Measurements from ENCODE around the gene DUS1L.
A peak's percentile ranks its signal among the peaks of the same experiment; 100 is the strongest.

The DUS1L gene

DNA sequence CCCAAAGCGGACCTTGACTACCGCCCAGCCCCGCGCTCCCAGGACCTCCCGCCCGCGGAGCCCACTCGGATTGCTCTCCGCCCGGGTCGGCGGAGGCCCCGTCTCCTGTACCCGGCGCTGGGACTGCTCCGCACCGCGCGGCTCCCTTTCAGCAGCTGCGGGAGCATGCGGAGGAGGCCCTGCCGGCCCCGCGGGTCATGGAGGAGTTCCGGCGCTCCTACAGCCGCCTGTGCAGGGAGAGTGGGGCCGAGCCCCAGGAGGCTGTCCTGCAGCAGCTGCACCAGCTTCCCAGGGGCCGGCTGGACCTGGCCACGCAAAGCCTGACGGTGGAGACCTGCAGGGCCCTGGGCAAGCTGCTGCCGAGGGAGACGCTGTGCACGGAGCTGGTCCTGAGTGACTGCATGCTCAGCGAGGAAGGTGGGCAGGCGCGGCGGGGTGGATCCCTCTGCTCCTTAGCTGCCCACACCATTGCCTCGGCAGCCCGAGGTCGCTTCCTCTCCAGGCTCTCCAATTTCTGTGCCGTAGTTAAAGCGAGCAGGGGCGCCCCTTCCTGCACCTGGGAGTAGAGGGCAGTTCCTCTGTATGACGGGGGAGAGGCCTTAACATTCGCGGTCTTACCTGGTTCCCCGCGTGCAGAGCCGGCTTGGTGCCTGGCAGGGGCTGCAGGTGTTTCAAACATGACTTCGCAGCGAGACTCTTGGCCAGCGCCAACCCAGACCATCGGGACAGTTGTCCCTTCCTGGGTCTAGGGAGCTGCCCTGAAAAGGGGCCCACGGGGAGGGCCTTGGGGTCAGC, 42.0 kb downstream of the DUS1L start:
- no peak for DNase-seq

DNA sequence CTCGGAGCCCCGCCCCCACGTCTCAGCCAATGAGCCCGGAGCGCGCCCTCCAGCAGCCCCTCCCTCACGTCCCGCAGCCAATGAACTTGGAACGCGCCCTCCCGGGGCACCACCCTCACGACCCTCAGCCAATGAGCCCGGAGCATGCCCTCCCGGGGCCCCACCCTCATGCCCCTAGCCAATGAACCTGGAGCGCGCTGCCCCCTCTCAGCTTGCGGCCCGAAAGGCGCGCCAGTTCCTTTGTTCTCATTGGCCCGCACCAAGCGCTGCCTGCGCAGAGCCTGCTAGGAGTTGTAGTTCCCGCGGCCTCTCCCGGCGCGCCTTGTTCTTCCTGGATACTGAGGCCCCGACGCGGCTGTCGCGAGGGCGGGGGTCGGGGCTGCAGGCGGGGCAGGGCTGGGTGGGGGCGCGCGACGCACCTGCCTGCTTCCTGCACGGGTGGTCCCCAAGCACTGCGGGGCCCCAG, 42.6 kb downstream of the DUS1L start, which contains the start of gene LRRC45:
LRRC45 (plus strand) TSS at position 325 of the 466 bp plus-strand sequence. CDS start 339 bp downstream, outside the sequence.
- DNase-seq = peak; percentile 100

DNA sequence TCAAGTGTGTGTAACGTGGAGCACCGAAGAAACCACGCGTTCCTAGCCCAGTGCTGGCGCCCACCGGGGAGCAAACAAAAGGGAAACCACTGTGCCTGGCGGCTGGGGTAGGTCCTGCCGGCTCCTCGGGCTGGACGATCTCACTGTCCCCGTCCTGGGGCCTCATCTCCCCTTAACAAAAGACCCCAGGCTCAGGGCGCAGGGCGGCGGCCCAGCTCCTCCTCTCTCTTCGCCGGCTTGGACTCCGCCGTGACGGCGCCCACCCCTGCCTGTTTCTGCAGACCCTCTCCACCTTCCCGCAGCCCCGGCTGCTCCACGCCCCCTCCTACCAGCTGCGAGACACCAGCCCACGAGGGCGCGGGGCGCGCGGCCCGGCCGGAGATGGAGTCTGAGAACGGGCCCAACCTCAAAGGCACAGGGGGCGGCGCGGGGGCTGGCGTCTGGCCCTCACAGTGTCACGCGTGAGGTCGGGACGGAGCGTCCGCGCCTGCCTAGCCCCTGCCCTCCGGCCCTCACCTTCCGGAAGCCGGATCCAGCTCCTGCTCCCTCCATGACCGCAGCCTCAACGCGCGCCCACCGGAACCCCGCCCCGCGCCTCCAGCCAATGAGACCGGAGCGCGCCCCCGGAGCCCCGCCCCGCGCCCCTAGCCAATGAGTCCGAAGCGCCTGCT, 43.2 kb downstream of the DUS1L start, which contains the start of gene CENPX:
CENPX (minus strand) TSS at position 569 of the 671 bp plus-strand sequence; CDS start at position 552, 17 bp downstream.
- no peak for DNase-seq

DNA sequence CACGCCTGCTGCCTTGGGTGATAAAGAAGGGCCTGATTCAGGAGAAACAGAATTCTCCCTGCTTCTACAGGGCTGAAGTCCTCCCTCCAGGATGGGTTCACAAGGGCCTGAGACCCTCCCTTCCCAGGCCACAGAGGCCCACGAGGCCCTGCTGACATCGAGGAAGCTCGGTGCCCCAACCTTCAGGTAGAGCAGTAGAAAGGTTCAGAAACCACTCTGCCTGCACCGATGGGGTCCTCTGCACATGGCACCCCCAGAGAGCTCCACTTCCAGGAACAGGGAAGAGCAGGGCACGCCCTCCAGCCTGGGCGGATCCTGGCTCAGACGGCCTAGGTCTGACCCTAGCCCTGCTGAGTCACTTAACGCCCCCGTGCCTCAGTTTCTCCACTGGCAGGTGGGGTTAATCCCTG, 43.7 kb downstream of the DUS1L start:
- DNase-seq = no peak

DNA sequence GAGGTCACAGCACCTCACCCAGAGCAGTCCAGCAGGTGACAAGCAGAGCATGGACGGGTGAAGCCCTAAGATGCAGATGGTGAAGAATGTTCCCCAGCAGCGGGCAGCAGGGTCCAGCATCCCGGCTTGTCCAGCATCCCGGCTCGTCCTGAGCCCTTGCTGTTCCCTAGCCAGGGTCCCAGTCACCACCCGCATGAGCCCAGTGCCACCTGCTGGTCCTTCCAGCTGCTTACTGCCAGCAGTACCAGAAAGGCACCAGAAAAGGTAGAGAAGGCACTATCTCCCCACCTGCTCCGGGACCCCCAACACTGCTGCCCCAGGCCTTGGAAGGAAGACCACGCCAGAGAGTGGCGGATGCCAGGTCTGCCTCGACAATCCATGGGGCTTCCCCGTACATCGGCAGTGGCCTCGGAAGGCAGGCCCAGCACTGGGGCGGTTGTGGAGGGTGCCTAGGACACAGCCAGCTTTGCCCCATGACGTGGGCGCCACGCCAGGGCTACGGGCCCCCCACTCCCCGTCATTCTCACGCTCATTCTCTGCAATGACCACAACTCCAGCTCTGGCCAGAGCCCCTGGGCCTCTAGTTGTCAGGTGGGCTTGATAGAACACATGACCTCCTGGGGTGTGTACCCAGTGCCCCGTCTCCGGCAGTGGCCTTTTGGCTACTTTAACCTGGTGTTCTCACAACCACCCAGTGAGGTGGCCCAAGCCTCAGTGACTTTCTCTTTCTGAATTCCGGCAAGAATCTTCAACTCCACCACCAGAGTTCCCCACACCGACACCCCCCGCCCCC, 44.3 kb downstream of the DUS1L start:
- peak; percentile 41 for DNase-seq

DNA sequence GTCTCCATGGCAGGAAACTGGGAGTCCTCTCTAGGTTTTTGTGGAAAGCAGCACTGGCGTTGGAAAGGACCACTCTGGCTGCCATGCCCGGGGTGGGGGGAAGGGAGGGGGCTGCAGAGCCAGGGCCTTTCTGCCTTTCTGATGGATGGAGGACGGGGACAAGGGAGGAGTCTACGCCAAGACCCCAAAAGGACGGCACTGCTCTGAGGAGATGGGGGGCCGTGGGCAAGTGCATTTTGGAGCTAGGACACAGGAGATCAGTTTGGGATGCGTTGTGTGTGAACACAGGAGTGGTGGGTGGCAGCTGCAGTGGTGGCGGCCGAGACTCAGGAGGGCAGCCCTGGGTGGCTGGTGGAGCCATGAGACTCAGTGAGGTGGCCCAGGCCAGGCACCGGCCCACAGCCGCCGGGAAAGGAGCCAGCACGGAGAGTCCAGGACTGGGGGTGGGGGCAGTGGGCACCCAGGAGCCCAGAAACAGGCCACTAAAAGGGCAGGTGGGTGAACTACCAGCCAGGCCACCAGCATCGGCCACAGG, 45.0 kb downstream of the DUS1L start:
- no peak for DNase-seq

DNA sequence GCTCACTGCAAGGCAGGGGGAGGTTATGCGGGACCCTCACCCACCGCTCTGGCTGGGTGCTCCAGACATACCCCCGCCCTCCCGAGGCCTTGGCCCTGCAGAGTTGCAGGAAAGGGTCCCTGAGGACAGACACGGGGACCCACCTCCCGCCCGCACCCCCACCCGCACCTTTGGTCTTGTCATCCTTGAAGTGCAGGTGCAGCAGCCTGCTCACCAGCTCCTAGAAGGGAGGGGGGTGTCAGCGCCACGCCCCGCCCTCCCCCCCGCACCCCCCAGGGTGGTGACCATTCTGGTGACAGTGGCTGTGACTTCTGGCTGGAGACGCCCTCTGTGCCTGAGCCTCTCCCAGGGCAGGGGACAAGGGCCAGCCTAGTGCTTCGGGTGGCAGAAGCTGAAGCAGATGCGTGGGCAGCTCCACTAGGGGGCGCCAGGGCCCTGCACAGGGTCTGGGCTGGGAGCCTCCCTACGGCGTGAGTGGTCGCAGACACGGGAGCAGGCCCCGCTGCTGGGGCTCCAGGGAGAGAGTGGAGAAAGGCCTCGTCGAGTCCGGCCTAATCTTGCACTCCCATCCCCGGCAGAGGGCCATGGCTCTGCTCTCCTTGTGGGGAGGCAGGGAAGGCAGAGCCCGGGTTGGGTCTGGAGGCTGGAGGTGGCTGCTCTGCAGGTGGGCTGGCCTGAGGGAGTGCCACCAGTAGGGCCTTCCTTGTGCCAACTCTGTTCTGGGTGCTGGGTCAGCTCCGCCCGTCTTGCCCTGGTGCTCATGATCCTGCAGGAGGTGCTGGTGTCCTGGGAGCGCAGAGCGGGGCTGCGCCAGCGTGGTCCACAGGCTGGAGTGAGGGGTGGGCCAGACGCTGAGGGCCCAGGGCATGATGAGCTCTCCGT, 45.7 kb downstream of the DUS1L start:
- peak; percentile 51 for DNase-seq

DNA sequence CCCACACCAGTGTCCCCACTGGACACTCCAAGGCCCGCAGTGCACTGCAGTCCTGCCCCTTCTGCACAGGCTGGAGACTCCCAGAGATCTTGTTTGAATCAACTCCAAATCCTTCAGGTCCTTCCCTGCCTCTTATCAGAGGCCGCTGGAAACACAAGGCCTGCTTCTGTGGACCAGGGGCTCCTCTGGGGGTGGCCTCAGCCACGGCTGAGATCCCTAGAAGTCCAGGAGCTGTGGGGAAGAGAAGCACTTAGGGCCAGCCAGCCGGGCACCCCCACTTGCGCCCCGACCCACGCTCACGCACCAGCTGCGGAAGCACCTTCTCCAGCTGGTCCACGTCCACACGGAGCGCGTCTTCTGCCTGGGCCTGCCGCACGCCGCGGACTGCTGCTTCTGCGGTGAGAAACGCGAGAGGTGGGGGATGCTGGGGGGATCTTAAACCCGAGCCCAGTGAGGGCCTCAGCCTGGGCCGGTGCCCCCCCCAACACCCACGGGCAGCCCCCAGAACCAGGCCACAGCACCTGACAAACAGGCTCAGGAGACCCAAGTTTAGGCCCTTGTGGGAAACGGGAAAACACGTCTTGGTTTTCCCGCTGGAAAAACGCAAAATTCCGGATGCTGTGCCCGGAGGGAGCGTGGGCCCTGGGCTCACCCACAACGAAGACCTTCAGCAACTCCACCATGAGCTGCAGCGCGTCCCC, 46.5 kb downstream of the DUS1L start:
- DNase-seq = no peak

DNA sequence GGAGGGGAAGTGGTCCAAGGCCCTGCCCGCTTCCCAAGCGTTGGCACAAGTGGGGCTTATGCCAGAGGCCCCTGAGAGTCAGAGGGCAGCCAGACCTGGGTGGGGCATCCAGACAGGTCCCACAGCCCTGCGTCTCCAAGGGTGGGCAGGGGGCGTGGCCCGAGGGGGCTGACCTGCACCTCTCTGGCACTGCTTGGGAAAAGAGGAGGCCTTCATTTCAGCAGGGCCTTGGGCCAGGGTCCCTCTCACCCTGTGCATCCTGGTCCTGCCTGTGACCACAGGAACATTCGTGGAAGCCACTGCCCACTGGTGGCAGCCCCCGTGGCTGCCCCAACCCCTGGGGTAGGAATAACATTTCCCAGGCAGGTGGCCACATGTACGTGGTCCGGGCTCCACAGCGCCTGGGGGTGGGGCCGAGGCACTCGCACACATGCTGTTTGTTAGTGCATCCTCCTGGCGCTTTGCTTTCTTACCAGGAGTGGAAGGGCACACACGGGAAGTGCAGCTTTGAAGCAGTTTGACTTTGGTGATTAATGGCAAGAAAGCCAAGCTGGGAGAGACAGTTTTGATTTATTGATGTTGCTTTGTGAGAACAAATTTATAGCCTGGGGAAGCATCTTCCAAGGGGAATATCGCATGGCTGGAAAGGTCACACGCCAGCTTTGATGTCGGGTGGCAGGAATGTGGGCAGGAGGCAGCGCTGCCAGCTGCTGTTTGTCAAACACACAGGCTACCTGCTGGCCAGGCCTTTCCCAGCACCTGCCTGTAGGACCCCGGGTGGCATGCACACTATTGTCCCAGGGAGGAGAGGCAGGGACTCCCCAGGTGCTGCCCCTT, 47.2 kb downstream of the DUS1L start:
- no peak for DNase-seq

DNA sequence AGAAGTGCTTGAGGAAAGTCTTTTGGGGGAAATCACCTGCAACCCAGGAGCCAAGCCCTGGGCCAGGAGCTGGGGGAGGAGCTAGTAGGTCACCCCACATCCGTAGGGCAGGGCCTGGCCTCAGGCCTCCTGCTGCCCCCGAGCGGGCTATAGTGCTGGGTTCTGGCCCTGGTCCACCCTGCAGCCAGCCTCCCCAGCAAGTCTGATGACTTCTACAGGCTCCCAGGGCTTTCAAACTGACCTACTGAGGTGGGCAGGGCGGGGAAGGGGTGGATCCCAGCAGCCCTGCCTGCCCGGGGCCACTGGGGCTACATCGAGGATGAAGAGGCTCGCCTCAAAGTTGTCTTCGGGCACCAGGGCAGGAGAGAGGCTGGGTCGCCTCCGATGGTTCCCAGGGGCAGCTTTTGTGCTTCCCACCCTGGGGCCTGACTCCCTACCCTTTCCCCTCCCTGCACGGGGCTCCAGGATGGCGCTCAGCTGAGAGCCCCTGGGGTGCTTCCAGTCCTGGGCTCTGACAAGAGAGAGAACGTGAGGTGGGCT, 47.9 kb downstream of the DUS1L start:
- no peak for DNase-seq

DNA sequence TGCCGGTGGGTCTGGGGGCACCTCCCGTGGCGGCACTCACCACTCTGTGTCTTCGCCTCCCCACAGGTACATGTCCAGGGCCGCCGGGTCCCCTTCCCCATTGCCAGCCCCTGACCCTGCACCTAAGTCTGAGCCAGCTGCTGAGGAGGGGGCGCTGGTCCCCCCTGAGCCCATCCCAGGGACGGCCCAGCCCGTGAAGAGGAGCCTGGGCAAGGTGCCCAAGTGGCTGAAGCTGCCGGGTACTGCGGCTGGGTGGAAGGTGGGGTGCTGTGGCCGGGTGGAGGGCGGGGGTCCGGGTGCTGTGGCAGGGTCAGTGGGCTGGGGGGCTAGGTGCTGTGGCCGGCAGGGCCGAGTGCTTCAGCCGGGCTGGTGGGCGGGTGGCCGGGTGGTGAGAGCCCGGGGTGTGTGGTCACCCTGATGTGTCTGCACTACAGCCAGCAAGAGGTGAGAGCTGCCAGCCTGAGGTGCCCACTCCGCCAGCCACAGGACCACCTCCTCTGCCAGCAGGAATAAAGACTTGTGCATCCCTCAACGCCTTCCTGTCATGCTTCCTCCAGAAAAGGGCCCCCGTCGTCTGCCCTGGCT, 48.6 kb downstream of the DUS1L start:
- DNase-seq = no peak

DNA sequence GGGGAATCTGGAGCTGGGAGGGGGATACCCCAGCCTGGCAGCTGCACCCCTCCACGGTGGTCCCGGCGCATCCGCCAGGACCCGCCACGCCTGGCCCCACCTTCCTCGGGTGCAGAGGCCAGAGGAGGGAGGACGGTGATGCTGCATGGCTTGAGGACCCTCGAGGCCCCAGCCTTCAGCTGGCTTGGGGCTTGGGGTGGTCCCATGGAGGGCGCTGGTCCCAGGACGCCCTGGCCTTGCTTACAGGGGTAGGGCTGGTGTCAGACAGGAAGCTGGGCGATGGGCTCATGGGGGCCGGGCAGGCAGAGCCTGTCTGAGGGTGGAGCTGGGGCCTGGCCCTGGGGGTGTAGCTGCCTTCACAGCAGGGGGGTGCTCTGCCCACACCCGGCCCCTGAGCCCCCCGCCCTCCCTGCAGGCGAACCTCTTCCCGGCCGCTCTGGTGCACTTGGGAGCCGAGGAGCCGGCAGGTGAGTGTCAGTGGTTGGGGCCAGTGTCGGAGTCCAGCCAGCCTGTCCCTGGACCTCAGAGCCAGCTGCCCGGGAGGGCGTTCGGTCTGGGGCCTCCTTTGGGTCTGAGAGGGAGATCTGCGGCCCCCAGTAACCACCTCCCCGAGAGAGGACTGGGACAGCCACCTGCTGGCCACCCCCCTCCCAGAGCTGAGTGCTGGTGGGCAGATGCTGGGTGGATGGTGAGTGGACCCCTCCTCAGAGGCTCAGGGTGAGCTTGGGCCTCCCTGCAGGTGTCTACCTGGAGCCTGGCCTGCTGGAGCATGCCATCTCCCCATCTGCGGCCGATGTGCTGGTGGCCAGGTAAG, 49.3 kb downstream of the DUS1L start:
- no peak for DNase-seq

DNA sequence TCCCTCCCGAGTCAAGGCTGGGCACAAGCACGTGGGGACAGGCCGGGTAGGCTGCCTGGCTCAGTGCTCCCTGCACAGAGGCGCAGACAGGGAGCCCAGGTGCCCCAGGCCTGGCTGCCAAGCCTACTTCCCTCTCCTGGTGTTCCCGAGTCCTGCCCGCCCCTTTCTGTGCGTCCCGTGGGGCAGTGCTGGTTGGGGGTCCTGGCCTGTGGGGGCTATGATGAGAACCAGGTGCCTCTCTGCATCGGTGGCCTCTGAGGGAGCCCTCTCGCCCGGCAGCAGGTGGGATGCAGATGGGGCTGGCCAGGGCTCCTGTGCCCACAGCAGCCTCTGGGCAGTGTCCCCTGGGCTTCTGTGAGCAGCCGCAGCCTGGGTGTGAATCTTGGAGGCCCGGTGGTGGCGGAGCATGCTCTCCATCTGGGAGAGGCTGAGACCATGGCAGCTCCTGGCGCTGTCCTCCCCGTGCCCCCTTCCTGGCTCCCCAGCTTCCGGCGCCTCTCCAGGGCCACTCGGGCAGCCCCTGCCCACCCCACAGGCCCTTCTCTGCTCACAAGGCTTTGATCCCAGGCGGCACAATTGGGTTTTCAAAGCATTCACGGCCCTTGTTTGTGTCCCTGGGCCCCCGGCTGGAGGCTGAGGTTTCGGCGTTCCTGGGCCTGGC, 50.2 kb downstream of the DUS1L start:
- no peak for DNase-seq

DNA sequence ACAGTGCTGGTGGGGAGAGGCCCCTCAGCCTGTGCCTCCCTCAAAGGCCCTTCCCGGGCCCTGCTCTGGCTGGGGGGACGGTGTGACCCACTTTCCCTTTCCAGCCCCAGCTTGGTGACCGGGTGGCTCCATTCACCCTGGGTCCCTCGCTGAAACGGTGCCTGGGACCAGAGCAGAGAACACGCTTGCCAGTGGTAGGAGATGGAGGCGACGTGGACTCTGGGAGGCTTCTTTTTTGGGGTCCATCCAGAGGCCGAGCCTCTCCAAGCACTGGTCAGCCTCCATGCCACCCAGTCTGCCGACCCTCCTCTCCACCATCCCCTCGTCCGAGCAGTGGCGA, 50.7 kb downstream of the DUS1L start:
- DNase-seq = no peak

DNA sequence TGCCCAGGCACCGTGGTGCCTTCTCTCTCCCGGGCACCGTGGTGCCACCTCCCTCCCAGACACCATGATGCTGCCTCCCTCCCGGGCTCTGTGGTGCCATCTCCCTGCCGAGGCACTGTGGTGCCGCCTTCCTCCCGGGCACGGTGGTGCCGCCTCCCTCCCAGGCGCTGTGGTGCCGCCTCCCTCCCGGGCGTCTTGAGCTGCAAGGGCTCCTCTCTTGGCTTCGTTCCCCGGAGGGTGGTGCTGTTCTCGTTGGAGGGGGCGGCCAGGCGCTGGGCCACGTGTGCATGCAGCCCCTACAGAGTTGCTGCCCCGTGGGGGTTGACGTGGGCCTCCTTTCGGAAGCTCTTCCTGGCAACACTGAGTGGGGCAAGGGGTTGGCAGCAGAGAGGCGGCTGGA, 51.2 kb downstream of the DUS1L start:
- no peak for DNase-seq

DNA sequence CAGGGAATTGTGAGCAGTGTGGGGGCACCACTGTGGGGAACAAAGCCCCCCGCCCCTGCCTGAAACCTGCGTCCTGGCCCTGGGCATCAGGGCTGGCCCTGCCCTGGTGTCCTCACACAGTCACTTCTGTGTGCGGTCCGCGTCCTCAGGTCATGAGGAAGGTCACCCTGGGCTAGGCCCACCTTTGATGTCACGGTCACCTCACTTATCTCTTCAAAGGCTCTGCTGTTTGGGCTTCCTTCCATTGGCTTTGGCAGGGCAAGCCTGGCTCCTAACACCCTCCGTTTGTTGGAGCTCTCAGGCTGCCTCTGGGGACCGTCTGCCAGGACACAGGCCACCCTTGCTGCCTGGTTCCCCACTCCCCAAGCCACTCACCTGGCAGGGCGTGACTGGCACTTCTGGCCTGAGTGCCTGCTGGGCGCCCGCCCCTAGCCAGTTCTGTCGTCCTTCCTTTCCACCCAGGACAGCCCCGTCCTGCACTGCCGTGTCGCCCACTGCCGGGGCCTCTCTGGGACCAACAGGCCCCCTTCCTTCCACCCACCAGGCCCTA, 51.8 kb downstream of the DUS1L start:
- no peak for DNase-seq

DNA sequence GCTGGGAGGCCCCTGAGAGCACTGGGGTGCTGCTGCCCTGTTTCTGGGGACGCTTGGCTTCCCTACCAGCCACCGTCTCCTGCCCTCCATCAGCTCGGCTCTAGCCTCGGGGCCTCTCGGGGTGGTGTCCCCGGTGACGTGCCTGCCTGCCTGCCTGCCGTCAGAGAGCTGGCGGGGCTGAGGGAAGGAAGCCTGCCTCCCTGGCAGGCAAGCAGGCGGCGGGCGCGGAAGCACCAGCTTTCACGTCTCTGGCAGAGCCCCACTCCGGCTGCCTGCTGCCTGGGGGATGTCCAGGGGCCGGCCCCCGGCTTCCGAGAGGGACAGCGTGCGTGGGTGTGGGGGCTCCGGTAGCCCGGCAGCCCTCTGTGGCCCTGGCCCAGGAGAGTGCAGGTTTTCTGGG, 52.3 kb downstream of the DUS1L start:
- no peak for DNase-seq
